Osteocyte (in vitro differentiated cells): ENCODE data around the gene GSE1. TPM values are rescaled to one million over a fixed set of nuclear protein-coding genes. Genes with fewer than 3 reads are reported as not detected.

Experiments used
- DNase-seq: peaks from one replicate; pipeline ENCODE4 v3.0.0; 2021; ENCODE audit warnings: mixed read lengths; ENCODE audit not compliant: unreplicated experiment; ENCODE audit errors: extremely low spot score
- H3K27ac Mint-ChIP-seq: one replicate; pipeline ENCODE4 v1.8.0; 2021; ENCODE audit warnings: mild to moderate bottlenecking, mixed read lengths; ENCODE audit not compliant: unreplicated experiment
- H3K27me3 Mint-ChIP-seq: one replicate; pipeline ENCODE4 v1.8.0; 2021; ENCODE audit warnings: mixed read lengths; ENCODE audit not compliant: unreplicated experiment
- H3K36me3 Mint-ChIP-seq: one replicate; pipeline ENCODE4 v1.8.0; 2021; ENCODE audit warnings: mixed read lengths; ENCODE audit not compliant: unreplicated experiment
- H3K4me1 Mint-ChIP-seq: one replicate; pipeline ENCODE4 v1.8.0; 2021; ENCODE audit warnings: mixed read lengths; ENCODE audit not compliant: unreplicated experiment
- H3K4me3 Mint-ChIP-seq: one replicate; pipeline ENCODE4 v1.8.0; 2021; ENCODE audit warnings: mild to moderate bottlenecking, moderate library complexity, mixed read lengths; ENCODE audit not compliant: unreplicated experiment
- H3K9me3 Mint-ChIP-seq: one replicate; pipeline ENCODE4 v1.8.0; 2021; ENCODE audit warnings: mixed read lengths; ENCODE audit not compliant: unreplicated experiment
- total RNA-seq: library from RNA; stranded (reverse); gene quantifications from 2 replicates; pipeline ENCODE4 v1.2.1, GENCODE V29; 2021
- TF ChIP-seq, protein P1 (sequence below): fragments of 200-600 bp; sonication (generic); IDR thresholded peaks from 2 replicates; pipeline ENCODE4 v1.5.0; 2021; ENCODE audit warnings: antibody characterized with exemption, mild to moderate bottlenecking, moderate library complexity

Gene GSE1
- total RNA-seq, 1 donor from 2014 or later, result 64.1 TPM

DNA sequence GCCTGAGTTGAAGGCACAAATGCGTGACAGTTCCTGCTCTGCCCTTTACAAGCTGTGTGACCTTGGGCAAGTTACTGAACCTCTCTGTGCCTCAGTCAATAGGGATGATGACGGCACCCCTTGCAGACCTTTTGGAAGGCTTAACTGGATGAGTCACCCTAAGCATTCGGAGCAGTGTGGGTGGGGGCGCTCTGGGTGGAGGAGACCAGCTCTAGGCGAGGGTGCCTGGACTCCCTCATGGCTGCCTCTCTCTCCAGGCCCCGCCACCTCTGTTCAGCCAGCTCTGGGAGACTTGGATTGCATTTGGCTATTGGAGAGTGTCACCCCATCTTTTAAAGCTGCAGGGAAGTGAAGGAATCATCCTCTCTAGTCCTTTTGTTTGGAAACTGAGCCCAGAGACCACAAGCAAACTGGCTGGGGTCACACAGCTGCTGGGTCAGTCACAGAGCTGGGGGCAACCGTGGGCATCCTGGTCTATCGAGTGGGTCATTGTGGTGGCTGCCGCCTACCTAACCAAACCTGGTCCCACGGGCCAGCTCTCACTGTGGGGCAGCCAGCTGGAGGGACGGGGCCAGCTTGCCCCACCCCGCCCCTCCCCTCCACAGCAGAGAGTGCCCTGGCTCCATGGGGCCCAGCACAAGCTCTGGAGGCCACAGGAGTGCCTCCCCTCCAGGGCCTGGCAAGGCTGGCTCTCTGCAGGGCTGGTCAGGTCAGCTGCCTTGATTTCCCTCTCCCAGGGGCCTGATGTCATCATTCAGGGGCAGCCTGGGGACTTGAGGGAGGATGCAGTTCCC, 20.2 kb upstream of the GSE1 start:
- Mint-ChIP-seq H3K27ac (no peak overlapping the region), H3K36me3 (peaks cover 6% of the 10 kb centered on the region)

DNA sequence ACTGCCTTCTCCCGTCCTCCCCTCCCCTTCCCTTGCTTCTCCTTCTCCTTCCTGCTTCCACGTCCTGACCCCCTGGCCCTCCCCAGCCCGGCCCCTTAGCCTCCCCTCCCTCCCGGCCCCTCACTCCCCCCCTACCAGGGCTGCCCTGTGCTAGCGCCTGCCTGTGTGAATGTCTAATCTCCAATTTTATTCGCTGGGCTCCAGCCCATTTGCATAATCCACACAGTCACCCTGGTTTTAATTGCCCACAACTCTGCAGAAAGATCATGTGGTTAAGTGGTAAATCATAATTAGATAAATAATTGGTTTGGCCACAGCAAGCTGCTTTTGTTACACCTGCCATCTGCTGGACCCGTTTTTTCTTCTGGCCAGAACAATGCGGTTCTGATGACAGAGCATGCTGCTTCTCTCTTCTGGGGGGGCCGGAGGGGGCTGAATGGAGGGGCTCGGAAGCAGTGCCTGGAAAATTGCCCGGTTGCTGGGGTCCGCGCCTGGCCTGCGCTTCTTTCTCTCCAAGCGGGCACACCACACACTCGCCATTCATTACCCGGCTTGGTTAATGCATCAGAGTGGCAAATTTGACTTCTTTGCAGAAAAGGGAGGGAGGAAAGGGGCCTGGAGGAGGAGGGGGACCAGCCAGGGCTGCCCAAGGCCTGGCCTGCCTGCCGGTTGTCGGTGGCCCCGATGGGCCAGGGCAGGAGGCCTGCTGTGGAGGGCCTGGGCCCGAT, 19.5 kb upstream of the GSE1 start:
- DNase-seq, result no peak
- Mint-ChIP-seq H3K27ac (peak overlapping the region; percentile 52), H3K9me3 (no peaks in the 10 kb centered on the region), H3K36me3 (peaks cover 6% of the 10 kb centered on the region), H3K27me3 (no peaks in the 10 kb centered on the region), H3K4me3 (no peak overlapping the region), H3K4me1 (peaks cover 43% of the 10 kb centered on the region)
- TF ChIP-seq, protein P1, sequence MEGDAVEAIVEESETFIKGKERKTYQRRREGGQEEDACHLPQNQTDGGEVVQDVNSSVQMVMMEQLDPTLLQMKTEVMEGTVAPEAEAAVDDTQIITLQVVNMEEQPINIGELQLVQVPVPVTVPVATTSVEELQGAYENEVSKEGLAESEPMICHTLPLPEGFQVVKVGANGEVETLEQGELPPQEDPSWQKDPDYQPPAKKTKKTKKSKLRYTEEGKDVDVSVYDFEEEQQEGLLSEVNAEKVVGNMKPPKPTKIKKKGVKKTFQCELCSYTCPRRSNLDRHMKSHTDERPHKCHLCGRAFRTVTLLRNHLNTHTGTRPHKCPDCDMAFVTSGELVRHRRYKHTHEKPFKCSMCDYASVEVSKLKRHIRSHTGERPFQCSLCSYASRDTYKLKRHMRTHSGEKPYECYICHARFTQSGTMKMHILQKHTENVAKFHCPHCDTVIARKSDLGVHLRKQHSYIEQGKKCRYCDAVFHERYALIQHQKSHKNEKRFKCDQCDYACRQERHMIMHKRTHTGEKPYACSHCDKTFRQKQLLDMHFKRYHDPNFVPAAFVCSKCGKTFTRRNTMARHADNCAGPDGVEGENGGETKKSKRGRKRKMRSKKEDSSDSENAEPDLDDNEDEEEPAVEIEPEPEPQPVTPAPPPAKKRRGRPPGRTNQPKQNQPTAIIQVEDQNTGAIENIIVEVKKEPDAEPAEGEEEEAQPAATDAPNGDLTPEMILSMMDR, result no peak

More for the DNA sequence above, 20.2 kb upstream of the GSE1 start:
- H3K4me1 Mint-ChIP-seq, result peaks cover 45% of the 10 kb centered on the region
- TF ChIP-seq, protein P1, result no peak
- H3K4me3 Mint-ChIP-seq, result no peak overlapping the region
- no peaks in the 10 kb centered on the region for H3K27me3 Mint-ChIP-seq
- DNase-seq, result no peak
- no peaks in the 10 kb centered on the region for H3K9me3 Mint-ChIP-seq

DNA sequence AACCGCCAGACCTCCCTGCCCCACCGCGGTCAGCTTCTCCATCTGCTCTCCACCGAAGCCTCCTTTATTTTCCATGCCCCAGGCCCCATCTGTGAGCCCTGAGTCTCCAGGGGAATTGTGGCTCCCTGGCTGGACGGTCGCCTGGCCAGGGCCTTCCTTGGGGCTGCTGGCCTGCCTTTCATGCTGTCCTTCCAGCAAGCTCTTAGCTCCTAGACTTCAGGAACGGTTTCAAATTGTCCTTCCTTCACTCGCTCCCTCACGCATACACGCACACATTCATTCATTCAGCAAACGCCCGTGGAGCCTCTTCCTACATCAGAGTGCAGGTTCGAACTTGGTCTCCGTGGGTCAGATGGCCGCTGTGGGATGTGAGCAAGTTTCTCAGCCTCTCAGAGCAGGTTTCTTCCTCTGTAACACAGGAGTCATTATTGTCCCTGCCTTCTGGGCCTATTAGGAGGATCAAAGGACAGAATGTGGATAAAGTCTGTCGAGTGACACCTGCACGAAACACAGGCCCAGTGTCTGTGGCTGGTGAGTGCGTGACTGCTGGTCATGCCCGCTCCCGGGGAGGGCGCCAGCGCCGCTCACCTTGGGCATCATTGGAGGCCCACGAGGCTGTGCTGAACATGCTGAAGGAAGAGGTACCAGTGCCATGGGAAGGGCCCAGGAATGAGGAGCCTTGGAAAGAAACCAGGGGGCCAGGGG, 18.7 kb upstream of the GSE1 start:
- Mint-ChIP-seq H3K27me3 (no peaks in the 10 kb centered on the region), H3K4me1 (peaks cover 43% of the 10 kb centered on the region), H3K27ac (peak overlapping the region; percentile 19), H3K9me3 (no peaks in the 10 kb centered on the region), H3K36me3 (peaks cover 6% of the 10 kb centered on the region), H3K4me3 (no peak overlapping the region)
- DNase-seq, result no peak
- TF ChIP-seq, protein P1, result no peak

DNA sequence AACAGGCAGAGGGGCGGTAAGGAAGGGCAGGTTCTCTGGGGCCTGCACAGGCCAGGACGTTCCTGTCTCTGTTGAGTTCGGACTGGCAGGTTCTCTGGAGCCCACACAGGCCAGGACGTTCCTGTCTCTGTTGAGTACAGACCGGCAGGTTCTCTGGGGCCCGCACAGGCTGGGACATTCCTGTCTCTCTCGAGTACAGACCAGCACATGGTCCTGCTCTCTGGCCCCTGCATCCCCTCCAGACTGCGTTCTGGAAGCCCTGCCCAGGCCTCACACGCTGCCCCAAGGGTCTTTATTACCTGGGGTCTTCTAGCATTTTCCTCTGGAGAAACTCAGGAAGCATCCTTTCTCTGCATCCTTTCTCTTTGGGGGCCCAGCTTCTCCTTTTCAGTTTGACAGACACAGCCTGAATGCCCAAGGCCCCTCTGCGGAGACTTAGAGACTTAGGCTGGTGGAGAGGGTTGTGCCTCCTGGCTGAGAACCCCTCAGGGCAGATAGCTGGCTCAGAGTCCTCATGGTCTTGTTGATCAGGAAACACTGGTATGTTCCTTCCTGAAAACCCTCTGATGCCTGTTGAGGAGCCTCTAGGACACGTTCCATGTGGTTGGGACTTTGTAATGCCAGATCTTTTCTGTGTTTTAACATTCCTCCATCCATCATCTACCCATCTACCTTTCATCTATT, 18.0 kb upstream of the GSE1 start:
- no peaks in the 10 kb centered on the region for H3K9me3 Mint-ChIP-seq
- H3K36me3 Mint-ChIP-seq, result peaks cover 6% of the 10 kb centered on the region
- TF ChIP-seq, protein P1, result no peak
- H3K4me1 Mint-ChIP-seq, result peaks cover 43% of the 10 kb centered on the region
- DNase-seq, result no peak
- no peaks in the 10 kb centered on the region for H3K27me3 Mint-ChIP-seq
- H3K27ac Mint-ChIP-seq, result no peak overlapping the region
- H3K4me3 Mint-ChIP-seq, result no peak overlapping the region
